HK-2 (cell line): ENCODE data around the gene CRIP3.
A peak's percentile ranks its signal among the peaks of the same experiment; 100 is the strongest.
"Not testable (repeated sequence)": the region's sequence is repeated elsewhere in the genome, so short reads cannot be mapped to it uniquely, and the experiment has no call there.

Experiments used
- DNase-seq: peaks from one replicate; pipeline ENCODE4 v3.0.0-alpha.2; 2018; ENCODE audit not compliant: unreplicated experiment

Gene CRIP3

DNA sequence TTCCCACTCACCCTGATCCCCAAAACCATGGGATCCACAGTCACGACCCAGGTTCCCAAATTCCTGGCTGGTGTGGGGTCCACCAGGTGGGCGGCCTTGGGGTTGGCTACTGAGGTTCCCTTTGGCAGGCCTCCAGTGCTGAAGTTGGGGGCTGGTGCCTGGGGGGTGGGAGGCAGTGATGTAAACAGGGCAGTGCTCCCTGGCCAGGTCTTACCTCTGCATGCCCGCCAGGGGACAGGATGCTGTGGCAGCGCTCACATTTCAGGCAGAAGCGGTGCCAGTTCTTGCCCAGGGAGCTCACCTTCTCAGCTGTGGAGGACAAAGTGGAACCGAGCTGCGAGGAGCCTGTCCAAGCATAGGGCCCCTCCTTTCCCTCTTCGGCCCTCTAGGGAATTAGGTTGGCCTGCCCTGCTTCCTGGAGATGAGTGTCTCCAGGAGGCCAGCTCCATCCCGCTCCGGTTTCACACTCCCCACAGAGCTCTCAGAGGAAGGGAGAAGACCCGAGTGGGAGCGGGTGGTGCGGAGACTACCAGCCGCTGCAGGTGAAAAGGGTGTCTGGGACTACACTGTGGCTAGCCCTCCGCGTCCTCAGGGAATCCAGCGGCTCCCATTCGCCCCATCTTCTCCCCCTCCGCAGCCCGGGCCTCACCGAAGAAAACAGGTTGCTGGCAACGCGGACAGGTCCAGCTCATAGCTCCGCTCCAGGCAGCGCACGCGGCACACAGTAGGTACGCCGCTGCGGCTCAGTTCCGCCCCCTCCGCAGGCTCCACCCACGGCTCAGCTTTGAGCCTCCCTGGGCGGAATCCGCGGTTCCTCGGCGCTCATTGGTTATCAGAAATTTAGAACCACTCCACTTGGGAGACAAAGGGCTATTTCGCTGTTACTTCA is at the start of gene CRIP3:
TSS of gene CRIP3 (minus strand) at position 726 of the 889 bp plus-strand sequence. CDS start at position 692, 34 bp downstream.
- no peak for DNase-seq

DNA sequence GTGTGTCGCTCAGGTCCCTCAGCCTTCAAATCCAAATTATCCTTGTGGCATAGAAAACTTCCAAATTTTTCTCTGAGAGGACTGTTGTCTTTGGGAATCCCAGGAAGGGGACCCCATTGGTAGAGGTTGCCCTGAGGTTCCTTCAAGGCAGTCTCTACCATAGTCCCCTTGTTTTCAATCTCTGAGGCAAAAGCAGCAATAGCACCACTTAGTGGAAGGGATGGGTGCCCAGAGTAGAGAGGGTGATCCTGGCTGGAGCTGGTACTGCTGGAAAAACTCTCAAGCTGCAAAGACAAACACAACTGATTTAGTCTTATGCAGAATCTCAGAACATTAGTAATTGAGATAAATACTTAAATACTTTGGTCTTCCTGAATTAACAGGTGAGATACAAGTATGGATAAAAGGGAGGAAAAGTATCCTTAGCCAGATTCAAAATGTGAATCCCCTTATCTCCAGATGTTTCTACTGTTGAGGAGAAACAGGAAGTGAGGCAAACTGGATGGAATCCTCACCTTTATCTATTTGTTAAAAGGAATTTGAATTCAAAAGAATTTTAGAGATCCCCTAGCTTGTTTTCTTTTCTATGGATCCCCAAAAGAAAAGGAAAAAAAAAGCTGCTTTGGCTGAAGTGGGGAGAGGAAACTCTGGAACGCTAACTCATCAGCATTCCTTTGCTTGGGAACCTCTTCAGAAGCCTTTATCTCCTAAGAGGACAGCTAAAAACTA is 47.4 kb upstream of the CRIP3 start:
- no peak for DNase-seq

DNA sequence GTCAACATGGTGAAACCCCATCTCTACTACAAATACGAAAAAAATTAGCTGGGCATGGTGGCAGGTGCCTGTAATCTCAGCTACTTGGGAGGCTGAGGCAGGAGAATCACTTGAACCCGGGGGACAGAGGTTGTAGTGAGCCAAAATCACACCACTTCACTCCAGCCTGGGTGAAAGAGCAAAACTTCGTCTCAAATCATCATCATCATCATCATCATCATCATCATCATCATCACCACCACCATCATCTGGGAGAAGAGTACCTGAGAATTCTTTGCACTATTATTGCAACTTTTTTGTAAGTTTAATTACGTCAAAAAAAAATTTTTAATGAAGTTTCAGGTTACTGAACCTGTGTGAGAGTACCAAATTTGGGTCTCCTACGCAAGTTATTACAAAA is 43.3 kb upstream of the CRIP3 start:
- not testable (repeated sequence) for DNase-seq

GRCh38 chr6:43347444-43347843 is 38.8 kb upstream of the CRIP3 start:
- no peak for DNase-seq

DNA sequence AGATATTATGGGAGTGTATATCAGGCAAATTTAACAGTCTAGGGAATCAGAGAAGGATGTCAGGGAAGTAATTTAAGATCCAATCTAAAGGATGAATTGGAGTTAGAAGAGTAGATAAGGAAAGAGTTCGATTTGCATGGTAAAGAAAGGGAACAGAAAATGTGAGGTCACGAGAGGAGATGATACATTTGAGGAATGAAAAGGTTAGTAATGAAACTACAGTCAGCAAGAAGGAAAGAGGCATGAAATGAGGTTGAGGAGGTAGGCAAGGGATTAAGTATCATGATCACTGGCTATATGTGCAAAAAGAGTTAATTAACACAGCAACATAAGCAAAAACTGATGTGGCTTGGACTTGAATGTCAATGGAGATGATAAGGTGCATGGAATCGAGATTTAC is 38.4 kb upstream of the CRIP3 start:
- no peak for DNase-seq

DNA sequence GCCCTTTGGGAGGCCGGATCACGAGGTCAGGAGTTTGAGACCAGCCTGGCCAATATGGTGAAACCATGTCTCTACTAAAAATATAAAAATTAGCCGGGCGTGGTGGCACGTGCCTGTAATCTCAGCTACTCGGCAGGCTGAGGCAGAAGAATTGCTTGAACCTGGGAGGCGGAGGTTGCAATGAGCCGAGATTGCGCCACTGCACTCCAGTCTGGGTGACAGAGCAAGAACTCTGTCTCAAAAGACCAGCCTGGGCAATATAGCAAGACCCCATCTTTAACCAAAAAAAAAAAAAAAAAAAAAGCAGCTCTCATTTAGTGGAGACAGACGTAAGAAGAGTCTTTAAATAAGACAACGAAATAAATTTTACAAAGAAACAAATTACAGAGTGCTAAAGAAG is 37.6 kb upstream of the CRIP3 start:
- DNase-seq: not testable (repeated sequence)

DNA sequence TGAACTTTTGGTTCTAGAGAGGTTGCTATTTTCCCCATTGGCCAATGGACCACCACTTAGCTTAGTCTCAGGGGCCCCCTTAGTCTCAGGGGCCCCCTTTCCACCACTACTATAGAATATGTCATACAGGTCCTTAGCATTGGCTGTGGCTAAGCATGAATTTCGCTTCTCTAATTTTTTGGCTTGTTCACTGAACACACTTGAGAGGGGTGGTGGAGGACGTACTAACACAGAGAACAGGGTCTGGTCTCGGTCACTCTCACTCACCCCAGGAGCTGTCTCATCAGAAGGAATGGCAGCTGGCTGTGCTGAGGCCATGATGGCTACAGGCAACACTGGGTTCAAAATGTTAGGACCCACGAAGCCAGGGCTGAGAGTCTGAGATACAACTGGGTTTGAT is 30.5 kb upstream of the CRIP3 start:
- DNase-seq: no peak

DNA sequence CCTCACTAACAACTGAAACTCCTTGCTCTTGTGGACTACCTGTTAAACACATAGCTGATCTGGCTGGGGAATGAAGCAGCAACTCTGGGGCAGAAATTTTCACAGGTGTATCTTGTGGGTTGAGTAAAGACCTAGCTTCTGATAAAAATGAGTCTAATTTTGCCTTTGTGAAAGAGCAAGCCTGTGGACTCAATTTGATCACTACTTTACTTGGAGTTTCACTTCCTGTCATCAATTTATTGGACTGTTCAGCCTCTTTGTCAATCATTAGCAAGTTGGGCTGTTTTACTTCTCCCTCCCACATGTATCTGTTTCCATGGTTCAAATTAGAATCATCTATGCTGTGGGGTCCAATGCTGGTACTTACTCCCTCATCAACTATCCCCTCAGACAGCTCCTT is 29.6 kb upstream of the CRIP3 start:
- DNase-seq: no peak

- no peak for DNase-seq
These were observed 27.8 kb upstream of the CRIP3 start for GRCh38 chr6:43336382-43336781.

DNA sequence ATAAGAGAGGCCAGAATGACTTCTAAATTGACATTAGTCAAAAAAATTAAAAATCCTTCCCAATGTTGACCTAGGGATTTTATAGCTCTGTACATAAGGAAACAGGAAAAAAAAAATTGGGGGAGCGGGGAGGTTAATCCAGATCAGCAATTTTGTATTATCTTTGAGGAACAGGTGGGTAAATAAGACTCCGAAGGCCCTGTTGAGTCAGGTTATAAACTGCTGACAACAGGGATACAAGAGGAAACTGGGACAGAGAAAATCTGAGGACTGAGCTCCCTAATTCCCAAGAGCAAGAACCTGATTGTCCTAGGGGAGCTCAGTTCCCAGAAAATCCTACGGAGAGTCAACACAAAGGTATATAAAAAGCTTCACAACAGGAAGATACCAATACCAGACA is 26.8 kb upstream of the CRIP3 start:
- no peak for DNase-seq

GRCh38 chr6:43334466-43335095 is 26.0 kb upstream of the CRIP3 start:
- DNase-seq: no peak

GRCh38 chr6:43331891-43332290 is 23.3 kb upstream of the CRIP3 start:
- DNase-seq: no peak

- no peak for DNase-seq
These were observed 22.8 kb upstream of the CRIP3 start for GRCh38 chr6:43331470-43331869.

GRCh38 chr6:43328528-43328927 is 19.9 kb upstream of the CRIP3 start:
- peak; percentile 11 for DNase-seq

DNA sequence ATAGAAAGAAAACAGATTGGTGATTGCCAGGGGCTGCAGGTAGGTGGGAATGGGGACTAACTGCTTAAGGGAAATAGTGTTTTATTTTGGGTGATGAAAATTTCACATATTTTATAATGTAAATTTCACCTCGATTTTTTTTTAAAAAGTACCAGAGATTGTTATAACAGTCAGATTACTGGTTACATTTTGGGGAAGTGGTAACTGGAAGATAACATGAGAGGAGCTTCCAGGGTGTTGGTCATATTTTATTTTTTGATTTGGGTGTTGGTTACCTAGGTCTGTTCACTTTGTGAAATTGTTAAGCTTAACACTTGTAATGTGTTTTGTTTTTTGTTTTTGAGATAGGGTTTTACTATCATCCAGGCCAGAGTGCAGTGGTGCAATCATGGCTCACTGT is 17.2 kb upstream of the CRIP3 start:
- DNase-seq: no peak

GRCh38 chr6:43318011-43318410 is 9.4 kb upstream of the CRIP3 start:
- DNase-seq: no peak

GRCh38 chr6:43313813-43314212 is 5.2 kb upstream of the CRIP3 start:
- DNase-seq: no peak

DNA sequence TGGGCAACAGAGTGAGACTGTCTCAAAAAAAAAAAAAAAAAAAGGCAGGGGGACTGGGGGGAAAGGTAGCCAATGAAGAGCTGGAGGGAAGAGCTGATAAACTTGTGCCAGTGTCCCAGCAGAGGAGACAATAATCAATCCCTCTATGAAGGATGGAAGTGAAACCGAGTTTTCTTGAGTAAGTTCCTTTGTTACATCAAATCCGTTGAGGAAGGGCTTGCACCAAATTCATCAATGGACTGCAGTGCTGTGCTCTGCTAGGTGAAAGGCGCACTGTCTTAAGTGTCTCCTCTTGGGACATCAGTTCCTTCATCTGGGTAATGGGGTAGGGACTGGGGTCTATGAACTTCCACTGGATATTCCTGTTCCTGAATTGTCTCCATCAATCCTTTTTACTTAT is 3.0 kb upstream of the CRIP3 start:
- no peak for DNase-seq

- no peak for DNase-seq
These were observed 2.0 kb upstream of the CRIP3 start for GRCh38 chr6:43310624-43311023.

DNA sequence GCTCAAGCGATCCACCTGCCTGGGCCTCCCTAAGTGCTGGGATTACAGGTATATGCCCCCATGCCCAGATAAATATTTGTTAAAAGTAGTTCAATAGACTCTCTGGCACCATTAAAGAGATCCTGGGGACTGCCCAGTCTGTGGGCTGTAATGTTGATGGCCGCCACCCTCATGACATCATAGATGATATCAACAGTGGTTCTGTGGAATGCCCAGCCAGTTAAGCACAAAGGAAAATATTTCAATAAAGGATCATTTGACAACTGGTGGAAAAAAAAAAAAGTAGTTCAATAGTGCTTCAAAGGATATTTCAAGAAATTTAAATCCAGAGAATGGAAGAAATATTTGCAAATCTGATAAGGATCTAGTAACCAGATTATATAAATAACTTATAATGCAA is 1.5 kb upstream of the CRIP3 start:
- DNase-seq: no peak

DNA sequence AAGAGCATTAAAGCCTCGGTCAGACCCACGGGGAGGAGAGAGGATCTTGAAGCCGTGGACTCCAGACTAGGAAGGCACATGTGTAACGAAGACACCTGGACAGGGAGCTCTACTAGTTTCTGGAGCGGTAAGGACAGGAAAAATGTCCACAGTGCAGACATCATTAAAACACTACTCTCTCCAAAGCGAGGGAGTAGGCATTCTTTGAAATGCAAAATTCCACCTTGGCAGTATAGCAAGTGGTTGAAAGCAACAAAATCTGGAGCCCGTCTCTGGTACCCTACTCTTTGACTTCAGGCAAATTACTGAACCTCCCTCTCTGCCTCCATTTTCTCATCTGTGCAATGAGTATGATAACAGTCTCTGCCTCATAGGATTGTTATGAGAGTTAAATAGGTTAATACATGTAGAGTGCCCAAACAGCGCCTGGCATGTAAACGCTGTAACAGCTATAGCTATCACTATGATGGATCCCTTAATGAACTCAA is 408 bp upstream of the CRIP3 start:
- DNase-seq: no peak

- no peak for DNase-seq
These were observed 1.1 kb downstream of the CRIP3 start for GRCh38 chr6:43307451-43308100.
